22Rv1 (cell line): ENCODE data around the gene A3GALT2.

ENCODE experiments used
- ZFX ChIP-seq: fragments of 450-650 bp; IDR thresholded peaks from 2 replicates; pipeline ENCODE4 v1.6.1; 2017; ENCODE audit warnings: antibody characterized with exemption, borderline replicate concordance
- TF ChIP-seq, protein P1 (sequence below): fragments of 450-650 bp; IDR thresholded peaks from 2 replicates; pipeline ENCODE4 v1.5.1; 2017; ENCODE audit warnings: mild to moderate bottlenecking

DNA sequence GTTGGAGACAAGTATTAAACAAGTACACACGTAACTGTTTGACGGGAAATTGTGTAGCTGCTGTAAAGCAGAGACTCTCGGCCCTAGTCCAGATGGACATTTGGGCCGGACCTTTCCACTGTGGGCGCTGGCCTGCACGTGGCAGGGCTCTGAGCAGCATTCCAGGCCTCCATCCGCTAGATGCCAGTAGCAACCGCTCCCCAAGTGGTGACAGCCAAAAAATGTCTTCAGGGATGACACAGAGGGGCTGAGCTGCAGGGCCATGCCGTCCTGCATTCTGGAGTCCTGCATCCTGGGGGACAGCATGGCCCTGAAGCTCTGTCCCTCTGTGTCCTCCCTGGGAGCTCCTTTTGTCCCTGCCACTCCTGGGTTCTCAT is 24.8 kb downstream of the A3GALT2 start:
- TF ChIP-seq, protein P1, sequence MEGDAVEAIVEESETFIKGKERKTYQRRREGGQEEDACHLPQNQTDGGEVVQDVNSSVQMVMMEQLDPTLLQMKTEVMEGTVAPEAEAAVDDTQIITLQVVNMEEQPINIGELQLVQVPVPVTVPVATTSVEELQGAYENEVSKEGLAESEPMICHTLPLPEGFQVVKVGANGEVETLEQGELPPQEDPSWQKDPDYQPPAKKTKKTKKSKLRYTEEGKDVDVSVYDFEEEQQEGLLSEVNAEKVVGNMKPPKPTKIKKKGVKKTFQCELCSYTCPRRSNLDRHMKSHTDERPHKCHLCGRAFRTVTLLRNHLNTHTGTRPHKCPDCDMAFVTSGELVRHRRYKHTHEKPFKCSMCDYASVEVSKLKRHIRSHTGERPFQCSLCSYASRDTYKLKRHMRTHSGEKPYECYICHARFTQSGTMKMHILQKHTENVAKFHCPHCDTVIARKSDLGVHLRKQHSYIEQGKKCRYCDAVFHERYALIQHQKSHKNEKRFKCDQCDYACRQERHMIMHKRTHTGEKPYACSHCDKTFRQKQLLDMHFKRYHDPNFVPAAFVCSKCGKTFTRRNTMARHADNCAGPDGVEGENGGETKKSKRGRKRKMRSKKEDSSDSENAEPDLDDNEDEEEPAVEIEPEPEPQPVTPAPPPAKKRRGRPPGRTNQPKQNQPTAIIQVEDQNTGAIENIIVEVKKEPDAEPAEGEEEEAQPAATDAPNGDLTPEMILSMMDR, result no peak
- no peak for TF ChIP-seq ZFX
